GM21723 (cell line): ENCODE data around the gene ADAMTS16.

Experiments used
- ATAC-seq: cut with Tn5 transposase; IDR thresholded peaks from one replicate; pipeline ENCODE4 v1.9.1; 2021; ENCODE audit warnings: mild to moderate bottlenecking, moderate library complexity; ENCODE audit not compliant: unreplicated experiment

Gene ADAMTS16

DNA sequence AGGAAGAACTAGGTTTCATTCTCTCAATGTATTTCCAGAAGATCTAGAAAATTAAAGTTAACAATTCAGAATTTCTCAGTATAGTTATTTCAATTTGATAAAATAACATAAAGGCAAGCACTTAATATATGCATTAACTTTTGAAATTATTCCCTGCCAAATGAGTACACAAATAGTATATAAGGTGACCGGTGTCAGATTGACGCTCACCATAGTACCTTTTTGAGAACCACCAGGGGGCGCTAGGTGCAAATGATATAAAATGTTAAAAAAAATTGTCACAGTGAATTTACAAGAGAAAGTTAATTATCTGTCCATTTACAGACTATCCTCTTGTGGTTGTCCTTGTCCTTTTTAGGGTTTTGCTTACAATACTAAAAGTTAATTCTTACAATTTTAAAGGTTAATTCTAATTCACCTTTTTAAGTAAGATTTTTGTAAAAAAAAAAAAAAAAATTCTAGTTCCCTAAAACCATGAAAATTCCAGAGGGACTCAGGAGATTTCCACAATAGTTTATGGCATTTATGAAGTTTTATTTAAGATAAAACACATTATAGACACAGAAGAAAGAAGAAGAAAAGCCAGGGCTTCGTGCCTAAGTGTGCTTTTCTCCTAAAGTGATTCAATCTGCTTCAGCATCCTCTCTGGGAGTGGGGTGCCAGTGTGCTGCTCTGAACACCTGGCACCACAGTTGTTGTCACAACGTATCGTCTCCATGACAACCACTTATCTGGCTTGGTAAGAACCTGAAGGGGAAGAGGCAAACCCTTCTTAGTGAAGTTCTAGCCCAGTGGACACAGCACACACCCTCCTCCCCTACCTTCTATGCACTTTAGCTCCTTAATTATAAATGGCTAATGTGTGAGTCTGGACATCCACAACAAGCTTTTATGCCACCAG is 1.7 kb downstream of the ADAMTS16 start:
- peak; percentile 72 for ATAC-seq

DNA sequence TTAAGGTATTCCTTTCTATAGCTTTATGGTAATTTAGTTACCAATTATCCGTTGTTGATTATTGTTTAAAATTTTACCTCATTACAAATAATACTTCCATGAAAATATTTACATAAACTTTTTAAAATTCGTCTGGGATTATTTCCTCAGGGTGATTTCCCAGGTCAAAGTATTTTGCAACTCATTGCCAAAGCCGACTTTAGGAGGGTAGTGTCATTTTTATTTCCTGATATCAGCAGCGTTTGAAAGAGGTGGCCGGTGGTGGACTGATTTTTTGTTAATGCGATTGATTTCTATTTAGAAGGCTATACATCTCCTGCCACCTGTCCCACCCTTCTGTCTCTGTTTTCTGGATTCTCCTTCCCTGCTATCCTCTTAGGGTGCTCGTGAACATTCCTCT is 4.3 kb downstream of the ADAMTS16 start:
- ATAC-seq = no peak

DNA sequence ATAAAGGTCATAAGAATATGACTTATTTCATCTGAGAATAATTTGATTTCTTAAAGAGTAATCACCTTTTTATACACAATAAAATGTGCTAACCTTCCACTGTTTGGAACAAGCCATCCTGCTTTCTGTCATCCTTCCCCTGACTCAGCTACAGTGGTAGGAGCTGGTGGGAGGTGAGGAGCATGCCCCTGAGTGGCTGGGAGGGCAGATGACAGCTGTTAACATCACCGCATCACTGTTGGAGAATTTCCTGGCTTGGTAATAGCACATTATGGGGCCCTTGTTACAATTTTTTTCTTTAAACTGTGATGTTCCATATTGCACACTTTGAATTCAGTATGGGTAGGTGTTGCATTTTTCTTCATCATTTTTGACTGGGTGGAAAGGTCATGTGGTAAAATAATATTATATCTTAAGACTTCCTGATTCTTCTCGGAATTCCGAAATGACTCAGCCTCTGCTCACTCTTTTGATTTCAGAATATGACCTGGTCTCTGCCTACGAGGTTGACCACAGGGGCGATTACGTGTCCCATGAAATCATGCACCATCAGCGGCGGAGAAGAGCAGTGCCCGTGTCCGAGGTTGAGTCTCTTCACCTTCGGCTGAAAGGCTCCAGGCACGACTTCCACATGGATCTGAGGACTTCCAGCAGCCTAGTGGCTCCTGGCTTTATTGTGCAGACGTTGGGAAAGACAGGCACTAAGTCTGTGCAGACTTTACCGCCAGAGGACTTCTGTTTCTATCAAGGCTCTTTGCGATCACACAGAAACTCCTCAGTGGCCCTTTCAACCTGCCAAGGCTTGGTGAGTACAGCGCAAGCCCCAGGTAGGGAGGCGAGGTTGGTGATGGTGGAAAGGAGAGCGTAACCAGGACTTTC is 5.8 kb downstream of the ADAMTS16 start:
- ATAC-seq = no peak

DNA sequence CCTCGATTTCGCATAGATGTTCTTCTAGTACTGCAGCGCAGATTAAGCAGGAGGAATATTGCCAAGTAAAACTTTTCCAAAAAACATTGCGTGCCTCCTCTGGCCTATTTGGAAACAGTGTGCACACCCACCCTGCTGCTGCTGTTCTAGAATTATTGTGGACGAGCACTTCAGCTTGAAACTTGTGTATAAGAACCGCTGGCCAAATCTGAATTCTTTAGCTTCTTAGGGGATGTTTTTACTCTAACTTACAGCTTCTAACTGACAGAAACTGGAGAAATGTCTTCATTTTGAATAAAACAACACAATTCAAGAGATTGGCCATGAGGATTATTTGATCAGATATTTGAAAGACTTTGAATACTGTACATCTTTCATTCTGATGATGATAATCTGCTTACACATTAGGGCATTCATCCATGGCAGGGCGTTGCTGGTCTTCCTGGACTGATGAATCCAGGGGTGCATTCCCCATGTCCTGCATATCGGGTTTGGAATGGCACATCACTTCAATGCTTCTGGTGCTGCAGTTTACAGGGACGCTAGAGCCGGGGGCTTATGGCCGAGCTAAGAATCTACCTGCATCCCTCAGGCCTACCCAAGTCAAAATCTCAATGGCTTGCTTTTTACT is 6.5 kb downstream of the ADAMTS16 start:
- no peak for ATAC-seq

DNA sequence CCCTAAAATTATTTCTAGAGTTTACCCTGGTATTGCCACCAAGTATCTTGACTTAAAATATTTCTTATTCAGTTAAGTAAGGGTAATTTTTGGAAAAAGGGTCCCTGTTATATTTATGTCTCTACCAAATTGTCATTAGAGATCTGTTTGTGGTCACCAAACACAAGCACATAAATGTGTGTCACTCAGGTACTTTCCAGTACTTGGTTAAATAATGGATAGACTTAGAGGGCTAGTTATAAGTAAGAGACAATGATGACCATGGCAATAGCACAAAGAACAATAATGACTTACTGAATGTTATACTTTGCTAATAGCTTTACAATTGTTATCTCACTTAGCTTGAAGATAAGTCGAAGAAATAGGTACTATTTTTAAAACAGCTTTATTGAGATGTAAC is 9.0 kb downstream of the ADAMTS16 start:
- no peak for ATAC-seq

DNA sequence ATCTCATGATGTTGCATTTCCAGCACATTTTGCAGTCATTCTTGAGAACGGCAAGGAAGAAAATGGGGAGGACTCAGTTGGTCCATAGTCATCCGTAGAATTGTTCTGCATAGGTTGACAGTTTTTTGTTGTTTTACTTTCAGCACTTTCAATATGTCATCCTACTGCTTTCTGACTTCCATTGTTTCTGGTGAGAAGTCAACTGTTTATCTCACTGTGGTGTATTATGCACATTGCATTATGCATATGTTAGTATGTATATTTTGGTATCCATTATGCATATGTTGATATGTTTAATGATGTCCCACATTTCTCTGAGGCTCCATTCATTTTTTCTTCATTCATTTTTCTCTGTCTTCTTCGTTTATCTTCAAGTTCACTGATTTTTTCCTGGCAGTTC is 10.5 kb downstream of the ADAMTS16 start:
- no peak for ATAC-seq

DNA sequence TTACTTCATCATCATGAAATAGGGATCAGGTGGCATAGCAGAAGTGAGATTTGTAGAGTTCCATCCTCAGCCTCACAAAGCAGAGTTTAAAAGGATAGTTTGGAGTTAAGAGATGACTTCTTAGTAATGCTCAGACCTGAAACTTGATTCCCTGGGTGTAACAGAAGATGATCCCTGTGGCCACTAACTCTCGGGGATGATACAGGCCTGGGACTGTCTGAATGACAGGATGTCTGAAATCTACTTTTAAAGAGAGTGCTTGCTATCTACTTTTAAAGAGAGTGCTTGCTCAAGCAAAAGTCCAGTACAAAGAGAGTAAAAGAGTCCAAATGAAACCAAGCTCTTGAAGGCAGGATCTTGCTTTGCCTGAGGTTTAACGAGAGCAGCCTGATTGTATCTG is 14.6 kb downstream of the ADAMTS16 start:
- ATAC-seq = no peak

DNA sequence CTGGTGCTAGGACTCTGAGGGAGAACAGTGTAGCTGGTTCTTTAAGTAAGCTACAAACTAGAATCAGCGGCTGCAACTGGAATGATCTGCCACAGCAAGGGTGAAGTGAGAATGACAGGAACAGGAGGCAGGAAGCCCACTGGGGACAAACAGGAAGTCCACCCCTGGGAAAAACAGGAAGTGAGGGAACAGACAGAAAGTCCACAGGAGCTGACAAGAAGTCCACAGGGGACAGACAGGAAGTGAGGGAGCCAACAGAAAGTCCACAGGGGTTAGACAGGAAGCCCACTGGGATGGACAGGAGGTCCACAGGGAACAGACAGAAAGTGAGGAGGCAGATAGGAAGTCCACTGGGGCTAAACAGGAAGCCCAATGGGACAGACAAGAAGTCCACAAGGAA is 15.5 kb downstream of the ADAMTS16 start:
- no peak for ATAC-seq

DNA sequence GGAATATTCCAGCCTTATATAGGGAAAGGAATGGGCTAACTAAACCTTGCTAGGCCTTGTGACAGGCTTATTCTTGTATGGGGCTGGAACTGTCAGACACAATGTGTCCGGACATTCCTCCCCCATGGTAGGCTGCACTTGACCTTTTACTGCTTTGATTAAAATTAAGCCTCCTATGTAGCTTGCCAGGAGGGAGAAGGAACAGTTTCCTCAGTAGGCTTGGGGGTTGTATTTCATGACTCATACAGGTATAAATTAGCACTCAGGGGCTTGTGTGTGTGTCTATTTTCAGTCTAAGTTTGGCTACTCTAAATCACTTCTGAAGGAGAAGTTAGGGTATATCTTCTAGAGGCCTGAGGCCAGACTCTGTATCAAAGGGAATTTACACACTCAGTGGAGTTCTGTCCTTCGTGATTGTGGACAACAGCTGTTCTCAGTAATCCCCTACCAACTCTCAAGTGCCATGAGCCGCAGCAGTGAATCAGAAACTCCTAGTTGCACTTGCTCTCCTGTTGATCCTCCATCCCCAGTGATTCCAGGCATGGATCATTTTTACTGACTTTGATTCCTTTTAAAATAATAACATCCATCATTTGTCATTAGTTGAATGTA is 16.4 kb downstream of the ADAMTS16 start:
- ATAC-seq = no peak

DNA sequence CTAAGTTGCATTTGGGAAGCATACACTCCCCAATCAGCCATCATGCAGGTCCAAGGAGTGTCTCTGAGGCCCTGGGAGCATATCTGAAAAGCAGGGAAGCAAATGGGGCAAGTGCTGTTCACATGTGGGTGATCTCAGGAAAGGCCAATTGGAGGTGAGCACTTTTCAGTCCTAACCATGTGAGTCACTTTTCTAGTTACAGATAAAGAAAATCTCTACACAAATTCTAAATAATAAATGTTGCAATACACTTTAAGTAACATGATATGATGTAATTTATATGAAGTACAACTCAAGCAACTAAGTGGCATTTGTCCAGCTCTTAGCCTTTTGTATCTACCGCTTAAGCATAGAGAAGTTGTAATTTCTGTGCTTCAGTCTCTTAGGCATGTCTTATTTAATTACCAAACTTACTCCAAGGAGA is 18.4 kb downstream of the ADAMTS16 start:
- ATAC-seq = no peak

DNA sequence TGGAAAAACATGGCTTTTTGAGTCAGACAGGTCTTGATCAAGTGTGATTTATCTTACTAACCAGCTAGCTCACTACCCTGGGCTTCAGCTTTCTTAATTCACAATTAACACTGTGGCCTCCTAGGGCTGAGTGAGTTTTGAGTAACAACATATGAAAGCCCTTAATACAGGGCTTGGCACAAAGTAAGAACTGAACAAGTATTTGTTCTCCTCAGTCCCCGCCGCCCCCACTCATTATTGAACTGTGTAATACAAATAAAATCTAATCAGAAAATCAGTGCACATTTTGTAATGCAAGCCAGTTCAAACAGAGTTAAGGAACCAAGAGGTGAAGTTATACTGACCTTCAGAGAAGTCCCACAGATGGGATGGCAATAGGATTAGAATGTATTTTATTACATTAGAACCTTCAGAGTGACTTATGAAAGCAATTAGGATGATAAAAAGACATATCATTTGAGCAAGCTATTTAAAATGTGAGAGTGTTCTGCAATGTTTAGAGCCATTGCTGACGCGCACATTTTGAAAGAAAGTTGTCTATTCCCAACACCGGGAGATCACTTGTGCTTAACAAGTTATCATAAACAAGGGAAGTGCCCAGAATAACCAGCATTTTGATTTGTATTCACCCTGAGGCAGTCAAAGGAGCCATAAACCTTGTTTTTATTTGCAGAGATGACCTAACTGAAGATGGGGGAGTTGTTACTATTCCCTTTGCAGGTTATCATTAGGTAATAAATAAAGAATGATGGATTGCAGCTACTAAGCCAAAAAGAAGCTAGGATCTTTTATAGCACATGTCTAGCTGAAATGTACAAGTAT is 19.4 kb downstream of the ADAMTS16 start:
- no peak for ATAC-seq

DNA sequence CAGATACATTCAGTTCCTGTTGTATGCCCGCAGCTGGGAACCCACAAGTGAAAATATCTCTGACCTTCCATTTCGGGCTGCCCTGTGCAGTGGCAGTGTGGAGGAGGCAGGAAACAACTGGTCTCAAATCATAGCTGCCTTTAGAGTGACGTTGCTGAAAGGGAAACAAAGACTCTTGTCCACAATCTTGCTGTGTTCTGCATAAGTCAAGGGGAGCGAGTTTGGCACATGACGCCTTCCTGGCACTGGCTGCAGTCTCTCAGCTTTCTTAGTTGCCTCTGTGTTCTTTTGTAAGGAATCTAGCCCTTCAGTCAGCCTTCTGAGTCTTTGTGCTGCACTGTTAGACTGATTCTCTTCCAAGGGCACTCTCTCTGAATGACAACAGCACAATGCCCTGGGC is 24.0 kb downstream of the ADAMTS16 start:
- no peak for ATAC-seq

DNA sequence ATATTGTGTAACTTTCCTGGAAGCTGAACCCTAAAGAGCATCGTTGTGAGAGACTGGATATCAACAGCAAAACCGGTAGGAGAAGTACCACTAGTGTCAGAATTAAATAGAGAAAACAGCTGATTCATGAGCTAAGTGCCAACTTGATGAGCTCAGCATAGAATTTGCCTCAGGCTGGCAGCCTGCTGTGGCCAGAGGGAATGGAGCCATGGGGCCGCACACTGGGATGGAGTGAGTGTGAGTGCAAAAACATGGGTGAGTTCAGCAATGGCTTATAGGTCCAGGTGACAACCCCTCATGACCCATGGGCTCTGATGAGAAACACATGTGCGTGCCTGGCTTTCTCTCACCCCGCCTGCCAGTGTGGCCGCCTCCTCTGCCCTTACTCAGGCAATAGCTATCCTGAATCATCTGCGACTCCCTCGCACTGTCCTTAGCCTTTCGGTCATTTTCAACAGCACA is 25.4 kb downstream of the ADAMTS16 start:
- no peak for ATAC-seq

DNA sequence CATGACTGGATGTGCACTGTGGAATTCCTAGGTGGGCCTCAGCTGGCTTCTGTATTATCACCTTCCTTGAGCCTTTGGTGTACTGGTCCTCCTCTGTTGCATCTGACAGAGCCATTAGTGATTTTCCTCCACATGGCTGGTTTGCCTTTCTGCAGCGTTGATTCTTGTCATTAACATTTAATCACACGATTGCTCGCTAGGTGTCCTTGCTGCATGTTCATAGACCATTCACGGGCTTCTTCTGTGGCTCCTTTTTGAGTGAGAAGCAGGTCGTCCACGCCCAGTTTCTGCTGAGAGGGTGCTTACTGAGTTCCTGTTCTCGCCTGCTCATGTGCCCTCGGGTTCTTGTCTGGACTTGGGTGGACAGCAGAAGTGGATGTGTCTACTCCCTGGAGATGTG is 29.3 kb downstream of the ADAMTS16 start:
- ATAC-seq = no peak

DNA sequence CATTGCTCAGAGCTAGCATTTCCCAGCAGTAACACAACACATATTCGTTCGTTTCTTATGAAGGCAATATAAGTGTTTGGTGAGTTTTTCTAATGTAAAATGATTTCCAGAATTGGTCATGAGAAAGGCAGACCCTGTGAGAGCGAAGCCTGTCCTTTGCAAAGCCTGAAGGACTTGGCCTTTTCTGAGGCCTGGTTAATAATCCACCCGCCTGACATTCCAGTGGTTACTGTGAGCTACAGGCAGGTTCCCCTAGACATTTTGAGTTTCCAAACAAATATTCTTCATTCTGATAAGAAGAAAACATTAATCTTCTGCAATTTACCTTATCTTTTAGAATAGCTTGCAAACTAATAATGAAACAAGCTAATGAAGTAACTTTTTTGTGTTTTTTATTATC is 38.0 kb downstream of the ADAMTS16 start:
- ATAC-seq = no peak

DNA sequence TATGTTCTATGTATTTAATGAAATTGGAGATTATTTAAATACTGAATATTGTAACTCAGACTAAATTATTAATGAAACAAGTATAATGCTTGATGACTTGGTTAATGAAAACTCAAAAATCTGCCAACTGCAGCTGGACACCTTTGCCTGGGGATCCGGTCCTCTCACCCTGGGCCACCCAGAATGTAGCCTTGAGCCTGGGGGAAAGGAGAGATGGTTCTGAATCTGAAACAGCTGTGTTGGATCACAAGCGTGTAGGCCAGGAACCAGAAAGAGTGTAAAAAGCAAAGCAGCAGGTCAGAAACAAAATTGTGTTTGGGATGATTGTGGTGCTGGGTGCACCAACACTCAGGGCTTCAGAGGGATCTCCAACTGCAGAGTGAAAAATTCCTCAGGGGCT is 38.5 kb downstream of the ADAMTS16 start:
- no peak for ATAC-seq

DNA sequence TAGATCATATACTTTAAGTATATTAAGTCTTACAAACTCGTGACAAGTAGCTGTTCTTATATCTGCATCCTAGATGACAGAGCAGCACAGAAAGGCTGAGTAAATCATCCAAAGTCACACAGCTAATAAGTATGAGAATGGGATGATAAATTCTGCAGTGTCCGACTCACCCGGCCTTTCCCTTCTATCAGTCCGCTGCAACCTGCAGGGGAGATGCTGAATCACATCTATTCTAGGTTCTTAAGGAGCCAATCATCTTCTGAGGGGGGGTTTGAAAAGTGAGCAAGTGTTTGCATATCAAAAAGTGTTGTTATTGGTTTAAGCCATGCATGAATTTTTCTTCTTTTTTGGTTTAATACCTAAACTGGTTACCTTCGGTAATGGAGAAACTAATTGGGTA is 38.9 kb downstream of the ADAMTS16 start:
- ATAC-seq = no peak

DNA sequence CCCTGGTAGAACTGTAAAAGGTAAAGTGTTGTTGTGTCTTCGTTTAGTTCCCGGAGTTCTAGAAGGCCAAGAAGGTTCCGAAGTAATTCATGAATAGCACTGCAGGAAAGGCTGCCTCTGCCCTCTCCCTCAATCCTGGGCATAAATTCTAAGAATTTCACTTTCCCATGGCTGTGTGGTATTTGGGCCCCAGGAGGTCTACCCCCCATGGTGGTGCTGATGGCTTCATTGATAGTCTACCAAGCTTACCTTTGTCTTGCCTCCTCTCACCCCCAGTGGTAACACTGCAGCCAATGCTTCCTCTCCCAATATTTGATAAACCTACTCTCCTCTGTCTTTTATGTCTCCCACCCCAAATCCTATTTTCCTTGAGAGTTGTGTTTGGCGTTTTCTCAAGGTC is 39.5 kb downstream of the ADAMTS16 start:
- no peak for ATAC-seq

DNA sequence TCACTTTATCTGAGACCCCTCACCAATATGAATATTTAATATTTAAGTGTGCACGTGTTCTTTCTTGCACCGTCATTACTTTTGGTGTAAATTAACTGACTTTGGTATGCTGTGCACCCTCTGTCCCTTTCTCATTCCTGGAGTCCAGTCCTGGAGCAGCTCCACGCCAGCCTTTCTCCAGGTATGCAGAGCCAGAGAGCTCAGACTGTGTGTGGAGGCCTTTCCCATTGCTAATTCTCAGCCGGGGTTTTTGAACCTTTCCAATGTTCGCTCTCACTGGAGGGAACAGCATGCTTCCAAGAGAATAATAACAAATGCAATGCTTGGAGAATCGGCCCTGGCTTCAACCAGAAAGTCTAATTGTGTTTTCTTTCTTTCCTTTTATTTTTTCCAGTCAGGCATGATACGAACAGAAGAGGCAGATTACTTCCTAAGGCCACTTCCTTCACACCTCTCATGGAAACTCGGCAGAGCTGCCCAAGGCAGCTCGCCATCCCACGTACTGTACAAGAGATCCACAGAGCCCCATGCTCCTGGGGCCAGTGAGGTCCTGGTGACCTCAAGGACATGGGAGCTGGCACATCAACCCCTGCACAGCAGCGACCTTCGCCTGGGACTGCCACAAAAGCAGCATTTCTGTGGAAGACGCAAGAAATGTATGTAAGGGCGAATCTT is 41.7 kb downstream of the ADAMTS16 start:
- ATAC-seq = no peak
